GM12878 (cell line): ENCODE data around the gene ING5. TPM values are rescaled to one million over a fixed set of nuclear protein-coding genes. Genes with fewer than 3 reads are reported as not detected.

Experiments
- ATAC-seq: fragments of 200-7000 bp; cut with Tn5 transposase; 3 replicates; pipeline ENCODE4 v1.9.1; 2020; ENCODE audit warnings: mild to moderate bottlenecking, moderate library complexity
- BruUV-seq: library from RNA; stranded (reverse); fragments of 400-500 nt; replicated peaks from 2 replicates; lab custom pipeline; 2021; lab: Mats Ljungman, UMichigan
- CTCF ChIA-PET: fragments of 300-600 bp; sonication (Branson Sonifier 250); formaldehyde crosslinking; extraction: SDS; loops from one replicate; lab custom pipeline; 2021; ENCODE audit warnings: inconsistent platforms; lab: Yijun Ruan, JAX
- POLR2A ChIA-PET: fragments of 350-600 bp; formaldehyde crosslinking; extraction: SDS; loops from one replicate; lab custom pipeline; 2021; ENCODE audit warnings: inconsistent platforms; lab: Charles Lee
- RAD21 ChIA-PET: fragments of 300-600 bp; sonication (Branson Sonifier 250); formaldehyde crosslinking; loops from one replicate; lab custom pipeline; 2023; ENCODE audit warnings: antibody characterized with exemption; ENCODE audit not compliant: unreplicated experiment; lab: Charles Lee
- SMC1A ChIA-PET: fragments of 300-600 bp; sonication (Branson Sonifier 250); formaldehyde crosslinking; loops from one replicate; lab custom pipeline; 2023; ENCODE audit not compliant: unreplicated experiment, uncharacterized antibody; lab: Charles Lee
- DNase-seq: peaks from one replicate; pipeline ENCODE4 v3.0.0-alpha.2; 2011; ENCODE audit warnings: low read depth, low spot score
- FAIRE-seq: peaks from 3 replicates; lab custom pipeline; 2011; peaks lifted over from hg19 to GRCh38; lab: Jason Lieb, UNC
- H2AFZ ChIP-seq: 2 replicates; pipeline ENCODE4 v1.6.0; 2011; ENCODE audit warnings: low read depth, low read length, control low read depth; ENCODE audit not compliant: control insufficient read depth
- H3K27ac ChIP-seq: 2 replicates; pipeline ENCODE4 v1.5.1; 2011; ENCODE audit warnings: control low read depth; ENCODE audit not compliant: control insufficient read depth, insufficient read depth
- H3K27me3 ChIP-seq, 2 experiments: replicated peaks in 1 of 2; 2 replicates each; pipeline versions ENCODE4 v1.6.0 to v1.6.1; 2011; ENCODE audit warnings: low read length in 1 of 2; ENCODE audit not compliant: control insufficient read depth in 2 of 2, insufficient read depth in 2 of 2
- H3K36me3 ChIP-seq, 2 experiments: 2 replicates each; pipeline ENCODE4 v1.5.1; 2011; ENCODE audit warnings: low read length in 1 of 2; ENCODE audit not compliant: control insufficient read depth in 2 of 2, insufficient read depth in 2 of 2
- H3K4me1 ChIP-seq: 2 replicates; pipeline ENCODE4 v1.6.1; 2011; ENCODE audit warnings: mild to moderate bottlenecking, low read length, moderate library complexity, mixed read lengths; ENCODE audit not compliant: control insufficient read depth, insufficient read depth
- H3K4me2 ChIP-seq: 2 replicates; pipeline ENCODE4 v1.6.0; 2011; ENCODE audit warnings: control low read depth; ENCODE audit not compliant: control insufficient read depth, insufficient read depth
- H3K4me3 ChIP-seq: fragments of 200-600 bp; sonication (generic); 2 replicates; pipeline ENCODE4 v1.5.1; 2016
- H3K79me2 ChIP-seq: 2 replicates; pipeline ENCODE4 v1.6.0; 2011; ENCODE audit warnings: low read length; ENCODE audit not compliant: control insufficient read depth, insufficient read depth
- H3K9ac ChIP-seq: 2 replicates; pipeline ENCODE4 v1.8.0; 2011; ENCODE audit warnings: low read length, control low read depth, mixed read lengths; ENCODE audit not compliant: control insufficient read depth, insufficient read depth
- H3K9me3 ChIP-seq: replicated peaks from 3 replicates; pipeline ENCODE4 v1.5.1; 2011; ENCODE audit warnings: mild to moderate bottlenecking, low read length; ENCODE audit not compliant: control insufficient read depth, insufficient read depth
- H4K20me1 ChIP-seq: 2 replicates; pipeline ENCODE4 v1.6.0; 2011; ENCODE audit not compliant: control insufficient read depth, insufficient read depth
- BMI1 ChIP-seq: fragments of 450-650 bp; IDR thresholded peaks from 2 replicates; pipeline ENCODE4 v1.6.1; 2016; ENCODE audit warnings: mild to moderate bottlenecking, moderate library complexity, borderline replicate concordance
- CREM ChIP-seq: IDR thresholded peaks from 2 replicates; pipeline ENCODE4 v1.6.1; 2014; ENCODE audit warnings: antibody characterized with exemption, low read depth
- KDM1A ChIP-seq: fragments of 200-600 bp; sonication (generic); IDR thresholded peaks from 2 replicates; pipeline ENCODE4 v1.6.1; 2016; ENCODE audit warnings: borderline replicate concordance
- MEF2B ChIP-seq: fragments of 450-650 bp; IDR thresholded peaks from 2 replicates; pipeline ENCODE4 v1.6.1; 2018; ENCODE audit warnings: mild to moderate bottlenecking, moderate library complexity; ENCODE audit not compliant: partially characterized antibody, poor library complexity, severe bottlenecking
- MTA2 ChIP-seq: fragments of 450-650 bp; IDR thresholded peaks from 2 replicates; pipeline ENCODE4 v1.6.1; 2016; ENCODE audit warnings: low read depth, mild to moderate bottlenecking, moderate library complexity
- MYB ChIP-seq: fragments of 150-350 bp; IDR thresholded peaks from 2 replicates; pipeline ENCODE4 v1.6.1; 2014; ENCODE audit warnings: mild to moderate bottlenecking, low read depth, low read length, borderline replicate concordance
- PAX8 ChIP-seq: fragments of 450-650 bp; IDR thresholded peaks from 2 replicates; pipeline ENCODE4 v1.6.1; 2017; ENCODE audit warnings: mild to moderate bottlenecking, moderate library complexity
- POLR2AphosphoS5 ChIP-seq: IDR thresholded peaks from 2 replicates; pipeline ENCODE4 v1.6.1; 2011; ENCODE audit warnings: mild to moderate bottlenecking, low read length, inconsistent platforms
- RB1 ChIP-seq: fragments of 450-650 bp; formaldehyde crosslinking; IDR thresholded peaks from 2 replicates; pipeline ENCODE4 v1.6.1; 2017; ENCODE audit warnings: mild to moderate bottlenecking, borderline replicate concordance
- RBBP5 ChIP-seq: fragments of 200-600 bp; sonication (generic); conservative IDR thresholded peaks from 2 replicates; pipeline ENCODE4 v1.6.1; 2016
- RUNX3 ChIP-seq: IDR thresholded peaks from 2 replicates; pipeline ENCODE4 v1.6.1; 2012; ENCODE audit warnings: low read length, inconsistent platforms
- SMAD1 ChIP-seq: fragments of 450-650 bp; IDR thresholded peaks from 2 replicates; pipeline ENCODE4 v1.6.1; 2018; ENCODE audit warnings: mild to moderate bottlenecking, low read depth; ENCODE audit not compliant: partially characterized antibody
- TCF3 ChIP-seq: IDR thresholded peaks from 2 replicates; pipeline ENCODE4 v1.6.1; 2012; ENCODE audit warnings: low read depth, mild to moderate bottlenecking, low read length, borderline replicate concordance; ENCODE audit not compliant: insufficient read depth
- WGBS: methylation state at CpG from one replicate; pipeline ENCODE4 v1.1.6; 2016; ENCODE audit warnings: low lambda C conversion rate; ENCODE audit not compliant: insufficient replicate concordance, insufficient coverage; ENCODE audit errors: missing lambda C conversion rate; 5-methylcytosine and 5-hydroxymethylcytosine counted together
- in situ Hi-C: fragments of 300-500 bp; cut with MboI; formaldehyde crosslinking; loops from 9 replicates; pipeline ENCODE4 v1.14.3; 2018; ENCODE audit warnings: mixed read lengths
- intact Hi-C: fragments of 100-400 bp; cut with micrococcal nuclease; formaldehyde crosslinking; loops from one replicate; pipeline ENCODE4 v1.14.2; 2022; ENCODE audit not compliant: unreplicated experiment
- polyA plus RNA-seq, 11 experiments: library from polyadenylated mRNA; depleted of rRNA in 4 of 11; unstranded in 6 of 11; stranded (reverse) in 5 of 11; fragments of >200 nt; fragmentation: Nextera tagmentation in 4 of 11; fragmentation: Illumina TruSeq in 1 of 11; extraction: Ambion mirVana in 4 of 11; extraction: Trizol in 1 of 11; gene quantifications; 1 replicate in 1 of 11; 2 replicates in 10 of 11; pipeline versions ENCODE4 v1.2.1 to v1.2.3, GENCODE V29; 2011 to 2016; ENCODE audit warnings: inconsistent platforms in 2 of 11, missing spikeins in 2 of 11, low read depth in 1 of 11
- total RNA-seq, 4 experiments: library from RNA; depleted of rRNA in 3 of 4; stranded (reverse); fragments of >200 nt in 3 of 4; fragmentation: Illumina TruSeq in 1 of 4; extraction: Trizol in 1 of 4; gene quantifications; 2 replicates each; pipeline versions ENCODE4 v1.2.1 to v1.2.3, GENCODE V29; 2013 to 2021
- TF ChIP-seq, protein P1 (sequence below): IDR thresholded peaks from 2 replicates; pipeline ENCODE4 v1.6.1; 2011; ENCODE audit warnings: mild to moderate bottlenecking, low read depth, low read length, moderate library complexity; ENCODE audit not compliant: insufficient replicate concordance

The ING5 gene
- total and polyA plus RNA-seq, 10 of the 15 experiments (the other 5 are each of a cell fraction or from before 2014, with no cell fraction given), result 10.0 to 46.1 (median 27.2) TPM

DNA sequence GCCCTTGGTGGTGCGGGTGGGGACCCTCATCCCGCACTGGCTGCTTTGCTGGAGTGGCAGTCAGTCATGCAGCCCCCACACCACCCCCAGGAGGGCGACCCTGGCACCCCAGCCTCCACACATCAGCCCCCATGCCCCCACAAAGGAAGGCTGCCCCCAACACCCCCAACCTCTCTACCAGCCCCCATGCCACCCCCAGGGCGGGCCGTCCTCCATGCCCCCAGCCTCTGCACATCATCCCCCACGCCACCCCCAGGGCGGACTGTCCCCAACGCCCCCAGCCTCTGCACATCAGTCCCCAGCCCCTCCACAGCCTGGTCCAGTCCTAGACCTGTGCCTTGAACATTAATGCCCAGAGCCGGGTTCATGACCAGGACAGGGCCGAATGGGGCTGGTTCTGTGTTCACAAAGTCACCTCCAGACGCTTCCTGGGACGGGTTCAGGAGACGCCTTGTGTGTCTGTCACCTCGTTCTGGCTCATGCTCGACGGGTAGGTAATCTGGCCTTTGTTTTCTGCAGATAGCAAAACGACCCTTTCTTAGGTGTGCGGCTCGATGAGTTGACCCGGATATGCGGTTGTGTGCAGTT is 50.9 kb downstream of the ING5 start:
- WGBS, result 95% methylated on average over 19 of the region's 21 CpGs
- DNase-seq (no peak), FAIRE-seq (no peak), ATAC-seq (no peak)
- H3K79me2 ChIP-seq, result no peaks in the 10 kb centered on the region
- no TSS peak for BruUV-seq
- H3K4me2 ChIP-seq, result no peak overlapping the region
- H4K20me1 ChIP-seq, result no peaks in the 10 kb centered on the region
- H3K9ac ChIP-seq, result no peak overlapping the region
- no peaks in the 10 kb centered on the region for H3K27me3 ChIP-seq
- H3K9me3 ChIP-seq, result no peaks in the 10 kb centered on the region
- no peaks in the 10 kb centered on the region for H3K4me1 ChIP-seq
- ChIA-PET RAD21 (no interaction called here), POLR2A (no interaction called here), SMC1A (no interaction called here), CTCF (no interaction called here)
- TF ChIP-seq MEF2B, result no peak
- TF ChIP-seq PAX8, result no peak
- no peak for TF ChIP-seq RBBP5
- TF ChIP-seq SMAD1, result no peak
- no peak for TF ChIP-seq MYB
- no peak for TF ChIP-seq POLR2AphosphoS5
- no peak for TF ChIP-seq CREM
- no peak for TF ChIP-seq TCF3
- TF ChIP-seq KDM1A, result no peak
- peaks cover 1 to 7% of the 10 kb centered on the region in 2 experiments for H3K36me3 ChIP-seq
- no peak overlapping the region for H3K4me3 ChIP-seq
- in situ Hi-C loops, result no loop called here
- no peak overlapping the region for H3K27ac ChIP-seq
- no peak overlapping the region for H2AFZ ChIP-seq
- intact Hi-C loops, result no loop called here

DNA sequence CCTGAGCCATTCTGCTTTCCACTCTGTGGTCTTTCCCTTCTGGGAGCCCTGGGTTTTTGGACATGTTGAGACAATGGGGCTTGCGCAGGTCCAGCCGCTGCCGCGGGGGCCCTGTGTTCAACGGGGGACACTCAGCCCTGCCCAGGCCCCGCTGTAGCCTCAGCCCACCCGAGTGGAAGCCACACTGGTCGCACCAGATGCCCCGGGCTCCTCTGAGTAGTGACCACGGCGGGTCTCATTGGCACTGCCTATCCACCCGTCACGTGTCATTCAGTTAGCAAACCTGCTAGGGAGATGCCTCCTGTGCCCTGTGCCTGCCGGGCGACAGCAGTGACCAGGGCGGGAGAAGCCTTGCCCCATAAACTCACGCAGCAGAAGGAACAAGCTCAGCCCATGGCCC is 51.7 kb downstream of the ING5 start:
- Histone ChIP-seq H3K4me3 (no peak overlapping the region), H3K4me2 (no peak overlapping the region), H3K27me3 (no peaks in the 10 kb centered on the region), H4K20me1 (no peaks in the 10 kb centered on the region), H3K27ac (no peak overlapping the region), H3K79me2 (no peaks in the 10 kb centered on the region), H3K9ac (no peak overlapping the region), H3K4me1 (no peaks in the 10 kb centered on the region), H3K9me3 (no peaks in the 10 kb centered on the region), H3K36me3 (peaks cover 1 to 7% of the 10 kb centered on the region in 2 experiments), H2AFZ (no peak overlapping the region)
- ChIA-PET POLR2A (no interaction called here), CTCF (no interaction called here), RAD21 (no interaction called here), SMC1A (no interaction called here)
- intact Hi-C loops (no loop called here), in situ Hi-C loops (no loop called here)
- no peak for FAIRE-seq
- no peak for DNase-seq
- no peak for ATAC-seq
- BruUV-seq, result no TSS peak
- WGBS, result 98% methylated on average over 17 of the region's 17 CpGs
- TF ChIP-seq RUNX3 (no peak), BMI1 (no peak), MTA2 (no peak), RB1 (no peak)
- TF ChIP-seq, protein P1, sequence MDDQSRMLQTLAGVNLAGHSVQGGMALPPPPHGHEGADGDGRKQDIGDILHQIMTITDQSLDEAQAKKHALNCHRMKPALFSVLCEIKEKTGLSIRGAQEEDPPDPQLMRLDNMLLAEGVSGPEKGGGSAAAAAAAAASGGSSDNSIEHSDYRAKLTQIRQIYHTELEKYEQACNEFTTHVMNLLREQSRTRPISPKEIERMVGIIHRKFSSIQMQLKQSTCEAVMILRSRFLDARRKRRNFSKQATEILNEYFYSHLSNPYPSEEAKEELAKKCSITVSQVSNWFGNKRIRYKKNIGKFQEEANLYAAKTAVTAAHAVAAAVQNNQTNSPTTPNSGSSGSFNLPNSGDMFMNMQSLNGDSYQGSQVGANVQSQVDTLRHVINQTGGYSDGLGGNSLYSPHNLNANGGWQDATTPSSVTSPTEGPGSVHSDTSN, result no peak
- TF ChIP-seq, all 136 proteins: peak for 0
